BLaER1 (cell line): ENCODE measurements around the gene SPATA3.

Source experiments
- H3K27ac ChIP-seq: shearing (Covaris generic); formaldehyde crosslinking; 2 replicates; pipeline ENCODE4 v1.8.1; 2022
- H3K27me3 ChIP-seq: shearing (Covaris generic); formaldehyde crosslinking; 2 replicates; pipeline ENCODE4 v1.8.1; 2022
- H3K36me3 ChIP-seq: shearing (Covaris generic); formaldehyde crosslinking; 2 replicates; pipeline ENCODE4 v1.8.1; 2022
- H3K4me1 ChIP-seq: shearing (Covaris generic); formaldehyde crosslinking; 2 replicates; pipeline ENCODE4 v1.8.1; 2022
- H3K4me2 ChIP-seq: shearing (Covaris generic); formaldehyde crosslinking; 2 replicates; pipeline ENCODE4 v1.8.1; 2022
- H3K4me3 ChIP-seq: shearing (Covaris generic); formaldehyde crosslinking; 2 replicates; pipeline ENCODE4 v1.8.1; 2022
- H3K9ac ChIP-seq: shearing (Covaris generic); formaldehyde crosslinking; 2 replicates; pipeline ENCODE4 v1.8.1; 2022
- H3K9me3 ChIP-seq: shearing (Covaris generic); formaldehyde crosslinking; 2 replicates; pipeline ENCODE4 v1.8.1; 2022
- H4K20me1 ChIP-seq: shearing (Covaris generic); formaldehyde crosslinking; 2 replicates; pipeline ENCODE4 v1.8.1; 2022
- Cebpa-rat ChIP-seq: shearing (Covaris generic); IDR thresholded peaks from 2 replicates; pipeline ENCODE4 v1.8.1; 2022

Gene SPATA3

GRCh38 chr2:231047274-231047922 lies 51.5 kb downstream of the SPATA3 start:
- no peaks in the 10 kb centered on the region for H3K36me3 ChIP-seq
- H3K27me3 ChIP-seq = no peaks in the 10 kb centered on the region
- no peaks in the 10 kb centered on the region for H3K9me3 ChIP-seq
- no peak for TF ChIP-seq Cebpa-rat
- H3K9ac ChIP-seq = no peak overlapping the region
- H3K4me2 ChIP-seq = no peak overlapping the region
- H3K27ac ChIP-seq = no peak overlapping the region
- no peaks in the 10 kb centered on the region for H4K20me1 ChIP-seq
- peaks cover 20% of the 10 kb centered on the region for H3K4me1 ChIP-seq
- no peak overlapping the region for H3K4me3 ChIP-seq

DNA sequence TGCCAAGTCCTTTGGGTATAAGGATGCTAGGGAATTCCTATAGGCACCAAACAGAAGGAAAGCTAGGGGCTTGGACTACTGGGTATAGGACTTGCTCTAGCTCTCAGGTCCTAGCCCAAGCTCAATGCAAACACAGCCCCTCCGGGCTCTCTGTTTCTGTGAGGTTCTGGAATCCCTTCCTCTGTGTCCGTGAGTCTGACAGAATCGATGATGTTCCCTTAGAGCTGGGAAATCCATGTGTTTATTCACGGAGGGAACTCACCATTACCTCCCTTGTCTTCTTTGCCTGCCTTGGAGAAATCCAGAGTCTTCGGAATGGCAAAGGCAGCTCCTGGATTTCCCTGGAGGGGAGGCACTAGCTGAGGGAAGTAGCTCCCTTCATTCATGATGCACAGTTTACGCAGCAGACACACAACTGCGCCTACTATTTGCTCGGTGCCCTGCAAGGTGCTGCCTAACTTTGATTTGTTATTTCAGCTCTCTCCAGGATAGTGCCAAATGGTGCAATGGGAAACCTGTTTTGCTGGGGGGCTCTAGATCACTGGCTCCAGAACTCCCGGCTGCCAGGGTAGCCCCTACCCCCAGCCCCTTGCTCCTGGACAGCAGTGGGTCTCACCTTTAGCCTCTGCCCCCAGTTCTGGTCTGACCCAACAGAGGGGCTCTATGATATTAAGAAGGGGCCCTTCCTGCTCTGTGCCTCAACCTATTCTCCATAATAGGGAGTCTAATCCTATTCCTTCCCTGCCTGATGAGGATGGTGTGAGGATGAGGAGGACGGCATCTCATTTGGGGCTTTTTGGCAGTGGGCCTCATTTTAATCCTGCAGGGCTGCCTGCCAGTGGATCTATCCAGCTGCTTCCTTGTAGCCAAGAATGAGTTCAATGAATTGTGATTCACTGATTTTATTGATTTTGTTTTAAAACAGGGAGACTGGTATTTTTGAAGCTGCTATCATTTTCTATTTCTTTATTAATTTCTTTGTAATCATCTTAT lies 52.3 kb downstream of the SPATA3 start:
- Histone ChIP-seq H3K27ac (no peak overlapping the region), H3K4me3 (no peak overlapping the region), H3K27me3 (no peaks in the 10 kb centered on the region), H3K9me3 (no peaks in the 10 kb centered on the region), H3K9ac (no peak overlapping the region), H3K36me3 (no peaks in the 10 kb centered on the region), H4K20me1 (no peaks in the 10 kb centered on the region), H3K4me1 (peaks cover 25% of the 10 kb centered on the region), H3K4me2 (no peak overlapping the region)
- TF ChIP-seq Cebpa-rat = no peak

DNA sequence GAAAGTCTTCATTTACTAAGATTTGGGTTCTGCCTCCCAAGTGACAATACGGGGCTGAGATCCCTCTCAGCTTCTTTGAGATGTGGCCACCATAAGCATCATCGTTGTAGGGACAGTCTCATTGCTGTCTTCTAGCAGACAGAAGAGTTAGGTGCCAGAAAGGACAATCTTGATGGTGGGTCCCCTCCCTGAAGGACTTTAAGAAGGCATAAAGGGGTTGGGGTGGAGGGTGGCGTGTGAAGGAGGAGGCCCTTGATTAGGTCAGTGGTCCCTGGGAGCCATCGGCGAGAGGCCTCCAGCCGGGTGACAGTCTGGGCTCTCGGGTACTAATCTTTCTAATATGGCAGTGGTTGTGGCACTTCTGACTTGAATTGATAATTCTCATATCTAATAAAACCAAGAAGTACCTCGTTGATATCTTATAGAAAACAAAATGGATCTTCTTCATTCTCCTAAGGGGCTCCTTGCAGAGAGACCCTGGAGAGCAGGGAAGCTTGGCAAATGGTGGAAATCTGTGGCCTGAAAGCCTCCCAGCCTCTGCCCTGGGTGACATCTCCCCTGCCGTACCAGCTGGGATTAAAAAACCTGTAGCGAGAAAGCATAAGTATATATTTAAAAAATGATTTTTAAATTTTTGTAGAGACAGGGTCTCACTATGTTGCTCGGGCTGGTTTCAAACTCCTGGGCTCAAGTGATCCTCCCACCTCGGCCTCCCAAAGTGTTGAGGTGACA lies 53.5 kb downstream of the SPATA3 start:
- H3K9me3 ChIP-seq = no peaks in the 10 kb centered on the region
- no peak overlapping the region for H3K9ac ChIP-seq
- H3K4me1 ChIP-seq = peaks cover 26% of the 10 kb centered on the region
- H3K27ac ChIP-seq = no peak overlapping the region
- no peaks in the 10 kb centered on the region for H3K36me3 ChIP-seq
- no peak overlapping the region for H3K4me3 ChIP-seq
- TF ChIP-seq Cebpa-rat = no peak
- no peak overlapping the region for H3K4me2 ChIP-seq
- H3K27me3 ChIP-seq = no peaks in the 10 kb centered on the region
- H4K20me1 ChIP-seq = no peaks in the 10 kb centered on the region

DNA sequence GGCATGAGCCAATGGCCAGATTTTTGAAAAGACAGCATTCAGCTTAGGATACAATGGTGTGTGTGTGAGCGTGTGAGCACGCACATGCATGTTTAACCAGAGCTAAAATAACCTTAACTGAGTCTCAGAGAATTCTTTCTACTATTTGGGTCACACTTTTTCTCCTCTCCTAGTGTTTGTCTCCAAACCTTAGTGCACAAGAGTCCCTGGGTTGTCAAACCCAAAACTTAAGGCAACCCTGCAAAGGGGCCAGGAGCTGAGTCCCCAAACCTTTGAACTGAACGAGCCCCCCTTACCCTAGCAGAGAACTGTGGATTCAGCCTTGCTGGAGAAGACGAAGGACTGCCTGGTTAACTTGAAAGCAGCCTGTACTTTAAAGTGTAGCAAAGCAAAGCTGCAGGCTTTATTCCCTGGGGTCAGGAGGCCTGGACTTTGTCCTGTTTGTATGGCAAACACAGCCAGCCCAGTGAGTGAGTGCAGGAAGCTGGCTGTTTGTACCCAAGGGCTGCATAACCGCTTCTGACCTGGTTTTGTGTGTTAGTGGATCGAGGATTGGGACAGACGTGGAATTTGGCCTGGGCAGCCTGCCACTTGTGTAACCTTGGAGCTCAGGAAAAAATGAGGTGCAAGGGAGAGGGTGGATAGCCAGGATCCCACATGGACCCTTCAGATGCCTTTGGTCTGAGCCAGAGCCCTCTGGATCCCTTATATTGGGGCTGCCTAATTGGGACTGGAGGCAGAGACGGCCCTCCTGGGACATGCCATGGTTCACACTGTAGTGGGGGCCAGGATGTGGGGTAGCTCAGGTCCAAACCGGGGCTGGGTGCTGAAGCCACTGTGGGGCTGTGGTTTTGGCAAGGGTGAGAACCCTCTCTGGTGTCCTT lies 54.3 kb downstream of the SPATA3 start:
- Histone ChIP-seq H3K36me3 (no peaks in the 10 kb centered on the region), H3K4me3 (no peak overlapping the region), H3K4me2 (peak overlapping the region; percentile 45), H3K27ac (no peak overlapping the region), H4K20me1 (no peaks in the 10 kb centered on the region), H3K9ac (no peak overlapping the region), H3K27me3 (no peaks in the 10 kb centered on the region), H3K9me3 (no peaks in the 10 kb centered on the region), H3K4me1 (peaks cover 26% of the 10 kb centered on the region)
- TF ChIP-seq Cebpa-rat = no peak

GRCh38 chr2:231051116-231051515 lies 55.2 kb downstream of the SPATA3 start:
- H3K27me3 ChIP-seq = no peaks in the 10 kb centered on the region
- H3K4me3 ChIP-seq = no peak overlapping the region
- H3K4me2 ChIP-seq = peak overlapping the region; percentile 45

GRCh38 chr2:231052494-231053451 lies 56.9 kb downstream of the SPATA3 start:
- Histone ChIP-seq H3K27ac (0 out of 2 replicates have a peak overlapping the region, but pooled peaks have one; percentile 51), H3K27me3 (no peaks in the 10 kb centered on the region), H3K9me3 (no peaks in the 10 kb centered on the region), H3K4me2 (peak overlapping the region; percentile 91), H3K4me3 (peak overlapping the region; percentile 73), H3K36me3 (no peaks in the 10 kb centered on the region), H3K9ac (peak overlapping the region; percentile 67), H4K20me1 (peaks cover 10% of the 10 kb centered on the region), H3K4me1 (peaks cover 29% of the 10 kb centered on the region)
- TF ChIP-seq Cebpa-rat = no peak

More at GRCh38 chr2:231051116-231051515, 55.2 kb downstream of the SPATA3 start:
- no peaks in the 10 kb centered on the region for H3K36me3 ChIP-seq
- no peaks in the 10 kb centered on the region for H3K9me3 ChIP-seq
- TF ChIP-seq Cebpa-rat = no peak
- no peak overlapping the region for H3K27ac ChIP-seq
- no peaks in the 10 kb centered on the region for H4K20me1 ChIP-seq
- H3K4me1 ChIP-seq = peaks cover 26% of the 10 kb centered on the region
- no peak overlapping the region for H3K9ac ChIP-seq

DNA sequence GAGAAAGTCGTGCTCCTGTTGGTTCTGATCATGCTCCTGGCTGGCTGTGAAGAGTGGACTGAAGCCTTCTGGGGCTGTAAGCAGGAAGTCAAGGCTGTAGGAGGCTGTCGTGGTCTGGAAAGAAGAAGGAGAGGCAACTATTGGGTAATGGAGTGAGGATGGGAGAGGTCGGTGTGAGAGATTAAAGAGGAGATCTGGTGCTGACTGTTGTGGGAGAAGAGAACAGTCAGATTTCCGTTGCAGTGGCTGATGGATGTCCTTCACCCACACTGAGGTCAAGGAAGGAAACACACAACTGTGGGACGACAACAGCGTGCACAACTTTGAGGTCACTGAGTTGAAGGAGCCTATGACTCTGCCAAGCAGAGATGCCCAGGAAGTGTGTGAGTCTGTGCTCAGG lies 57.9 kb downstream of the SPATA3 start:
- H4K20me1 ChIP-seq = peaks cover 21% of the 10 kb centered on the region
- H3K36me3 ChIP-seq = no peaks in the 10 kb centered on the region
- no peak for TF ChIP-seq Cebpa-rat
- H3K4me2 ChIP-seq = no peak overlapping the region
- no peak overlapping the region for H3K27ac ChIP-seq
- no peak overlapping the region for H3K9ac ChIP-seq
- peaks cover 40% of the 10 kb centered on the region for H3K4me1 ChIP-seq
- no peaks in the 10 kb centered on the region for H3K9me3 ChIP-seq
- no peak overlapping the region for H3K4me3 ChIP-seq
- no peaks in the 10 kb centered on the region for H3K27me3 ChIP-seq
